ENCODE results near the gene CDC16.
"Not testable (repeated sequence)": the region's sequence is repeated elsewhere in the genome, so short reads cannot be mapped to it uniquely, and the experiment has no call there.

The CDC16 gene

DNA sequence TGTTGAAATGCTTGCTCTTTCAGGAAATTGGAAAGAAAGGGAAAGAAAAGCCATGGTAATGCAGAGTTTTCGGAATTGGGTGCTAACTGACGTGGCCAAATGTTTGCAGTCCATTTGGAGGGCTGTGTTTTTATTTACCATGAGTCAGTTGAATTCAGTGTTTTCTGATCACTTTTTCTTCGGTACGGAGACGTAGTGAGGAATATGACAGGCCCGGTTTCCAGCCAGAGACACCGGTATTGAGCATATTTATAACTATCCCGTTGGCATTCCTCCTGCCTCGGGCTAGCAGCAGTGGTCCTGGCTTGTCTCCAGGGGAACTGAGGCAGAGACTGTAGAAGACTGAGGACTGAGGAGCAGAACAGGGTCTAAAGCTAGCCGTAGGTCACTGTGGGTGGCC, 1.0 kb downstream of the CDC16 start:
- FAIRE-seq: no peak
- TF ChIP-seq TAF1 (IDR thresholded peaks at IDR 0.05; ENCODE audit: low read depth, low read length) (no peak), POLR2A (IDR thresholded peaks at IDR 0.05; ENCODE audit: low read depth, low read length) (no peak), PAX5 (IDR thresholded peaks at IDR 0.05; ENCODE audit: insufficient read depth, low read length, severe bottlenecking) (no peak), SPI1 (IDR thresholded peaks at IDR 0.05; ENCODE audit: low read depth, low read length) (no peak), POLR2AphosphoS5 (IDR thresholded peaks at IDR 0.05; ENCODE audit: low read depth, low read length) (no peak), POU2F2 (IDR thresholded peaks at IDR 0.05; ENCODE audit: low read depth, low read length) (no peak)

DNA sequence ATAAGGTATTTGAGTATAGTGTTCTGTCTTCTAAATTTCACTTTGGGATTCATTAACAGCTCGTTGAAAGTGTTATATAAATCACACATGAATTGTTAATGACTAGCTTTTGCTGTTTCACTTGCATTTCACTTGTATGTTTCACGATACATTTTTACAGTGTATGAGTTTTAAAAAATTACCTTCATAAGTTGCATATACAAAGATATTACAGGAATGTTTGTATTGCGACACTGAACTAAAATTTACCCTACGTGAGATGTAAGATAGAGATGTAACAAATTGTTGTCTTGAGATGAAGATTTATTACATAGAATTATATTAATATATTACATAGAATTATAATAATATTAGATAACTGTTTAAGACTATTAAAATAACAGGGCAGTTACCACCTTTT, 1.5 kb downstream of the CDC16 start:
- TF ChIP-seq POLR2AphosphoS5 (IDR thresholded peaks at IDR 0.05; ENCODE audit: low read depth, low read length) (no peak), TAF1 (IDR thresholded peaks at IDR 0.05; ENCODE audit: low read depth, low read length) (no peak), SPI1 (IDR thresholded peaks at IDR 0.05; ENCODE audit: low read depth, low read length) (no peak), POU2F2 (IDR thresholded peaks at IDR 0.05; ENCODE audit: low read depth, low read length) (no peak)
- FAIRE-seq (no peak), DNase-seq (ENCODE audit: insufficient read length, low spot score) (no peak)

More for the DNA sequence above, 1.0 kb downstream of the CDC16 start:
- DNase-seq (ENCODE audit: insufficient read length, low spot score): no peak

DNA sequence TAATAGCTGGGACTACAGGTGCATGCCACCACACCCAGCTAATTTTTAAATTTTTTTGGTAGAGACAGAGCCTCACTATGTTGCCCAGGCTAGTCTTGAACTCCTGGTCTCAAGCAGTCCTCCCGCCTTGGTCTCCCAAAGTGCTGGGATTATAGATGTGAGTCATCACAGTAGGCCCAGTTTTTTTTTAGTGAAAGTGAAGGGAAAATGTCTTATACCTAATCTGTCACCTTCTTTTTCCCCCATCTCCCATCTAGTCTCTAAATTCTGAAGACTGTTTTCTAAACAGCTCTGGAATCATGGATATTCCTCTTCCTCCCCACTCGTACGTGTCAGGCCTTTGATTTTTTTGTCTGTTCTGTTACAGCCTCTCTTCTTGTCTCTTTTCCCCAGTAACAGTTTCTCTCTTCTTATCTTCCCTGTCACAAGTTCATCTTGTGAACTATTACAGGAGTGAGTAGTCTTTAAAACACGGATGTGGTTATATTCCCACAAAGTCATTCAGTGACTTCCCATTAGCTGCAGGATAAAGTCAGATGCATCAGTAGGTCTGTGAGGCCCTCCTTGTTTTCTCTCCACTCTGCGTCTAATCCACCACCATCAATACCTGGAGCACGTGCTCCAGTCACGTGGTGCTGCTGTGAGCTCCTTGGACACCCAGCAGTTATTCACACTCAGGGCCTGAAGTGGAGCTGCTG, 2.9 kb downstream of the CDC16 start:
- FAIRE-seq (no peak), DNase-seq (ENCODE audit: insufficient read length, low spot score) (no peak)
- TF ChIP-seq POLR2A (IDR thresholded peaks at IDR 0.05; ENCODE audit: low read depth, low read length) (no peak), TAF1 (IDR thresholded peaks at IDR 0.05; ENCODE audit: low read depth, low read length) (no peak), POU2F2 (IDR thresholded peaks at IDR 0.05; ENCODE audit: low read depth, low read length) (no peak), POLR2AphosphoS5 (IDR thresholded peaks at IDR 0.05; ENCODE audit: low read depth, low read length) (no peak), PAX5 (IDR thresholded peaks at IDR 0.05; ENCODE audit: insufficient read depth, low read length, severe bottlenecking) (no peak), SPI1 (IDR thresholded peaks at IDR 0.05; ENCODE audit: low read depth, low read length) (no peak)

DNA sequence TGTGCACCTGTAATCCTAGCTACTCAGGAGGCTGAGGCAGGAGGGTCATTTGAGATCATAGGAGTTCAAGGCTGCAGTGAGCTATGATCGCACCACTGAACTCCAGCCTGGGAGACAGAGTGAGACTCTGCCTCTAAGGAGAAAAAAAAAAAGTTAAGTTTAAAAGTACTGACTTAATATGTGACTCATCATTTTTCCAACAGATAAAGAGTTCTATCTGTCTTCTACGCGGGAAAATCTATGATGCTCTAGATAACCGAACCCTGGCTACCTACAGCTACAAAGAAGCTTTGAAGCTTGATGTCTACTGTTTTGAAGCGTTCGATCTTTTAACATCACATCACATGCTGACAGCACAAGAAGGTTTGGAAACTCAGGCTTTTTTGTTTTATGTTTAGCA, 7.2 kb downstream of the CDC16 start:
- FAIRE-seq (no peak), DNase-seq (ENCODE audit: insufficient read length, low spot score) (no peak)
- no peak for TF ChIP-seq TAF1 (IDR thresholded peaks at IDR 0.05; ENCODE audit: low read depth, low read length)

DNA sequence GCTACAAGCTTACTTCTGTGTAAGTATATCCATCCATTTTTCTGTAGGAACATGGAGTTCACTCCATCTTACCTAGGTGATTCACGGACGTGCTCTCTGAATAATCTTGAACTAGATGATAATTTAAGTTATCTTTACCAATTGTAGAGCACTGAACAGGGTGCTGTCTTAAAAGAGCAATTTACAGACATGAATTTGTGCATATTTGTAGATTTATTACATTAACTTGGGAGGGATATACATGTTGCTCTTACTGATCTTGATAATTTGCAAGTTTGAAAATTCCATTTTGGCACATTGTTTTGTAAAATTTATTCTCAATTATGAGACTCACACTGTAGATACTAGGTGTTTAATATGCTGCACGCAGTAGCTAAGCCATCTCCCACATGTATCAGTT, 9.3 kb downstream of the CDC16 start:
- TF ChIP-seq POLR2AphosphoS5 (IDR thresholded peaks at IDR 0.05; ENCODE audit: low read depth, low read length) (no peak), POLR2A (IDR thresholded peaks at IDR 0.05; ENCODE audit: low read depth, low read length) (no peak), PAX5 (IDR thresholded peaks at IDR 0.05; ENCODE audit: insufficient read depth, low read length, severe bottlenecking) (no peak), SPI1 (IDR thresholded peaks at IDR 0.05; ENCODE audit: low read depth, low read length) (no peak)
- no peak for DNase-seq (ENCODE audit: insufficient read length, low spot score)
- FAIRE-seq: no peak

DNA sequence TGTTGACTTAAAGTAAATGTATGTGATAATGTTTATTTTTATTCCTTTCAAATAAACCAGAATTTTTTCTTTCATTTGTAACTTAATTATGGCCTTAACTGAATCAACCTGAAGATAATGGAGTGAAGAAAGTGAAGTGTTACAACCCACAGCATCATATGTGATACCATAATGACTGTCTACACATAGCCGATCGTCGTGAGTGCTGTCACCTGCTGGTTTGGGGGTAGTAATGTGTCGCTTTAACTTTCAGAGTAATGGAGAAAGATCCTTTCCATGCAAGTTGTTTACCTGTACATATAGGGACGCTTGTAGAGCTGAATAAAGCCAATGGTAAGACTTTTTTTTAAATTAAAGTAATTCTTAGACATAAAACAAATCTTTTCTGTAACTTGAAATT, 9.9 kb downstream of the CDC16 start:
- no peak for FAIRE-seq
- TF ChIP-seq POLR2A (IDR thresholded peaks at IDR 0.05; ENCODE audit: low read depth, low read length) (no peak), TAF1 (IDR thresholded peaks at IDR 0.05; ENCODE audit: low read depth, low read length) (no peak), POU2F2 (IDR thresholded peaks at IDR 0.05; ENCODE audit: low read depth, low read length) (no peak), PAX5 (IDR thresholded peaks at IDR 0.05; ENCODE audit: insufficient read depth, low read length, severe bottlenecking) (no peak), SPI1 (IDR thresholded peaks at IDR 0.05; ENCODE audit: low read depth, low read length) (no peak), POLR2AphosphoS5 (IDR thresholded peaks at IDR 0.05; ENCODE audit: low read depth, low read length) (no peak)

DNA sequence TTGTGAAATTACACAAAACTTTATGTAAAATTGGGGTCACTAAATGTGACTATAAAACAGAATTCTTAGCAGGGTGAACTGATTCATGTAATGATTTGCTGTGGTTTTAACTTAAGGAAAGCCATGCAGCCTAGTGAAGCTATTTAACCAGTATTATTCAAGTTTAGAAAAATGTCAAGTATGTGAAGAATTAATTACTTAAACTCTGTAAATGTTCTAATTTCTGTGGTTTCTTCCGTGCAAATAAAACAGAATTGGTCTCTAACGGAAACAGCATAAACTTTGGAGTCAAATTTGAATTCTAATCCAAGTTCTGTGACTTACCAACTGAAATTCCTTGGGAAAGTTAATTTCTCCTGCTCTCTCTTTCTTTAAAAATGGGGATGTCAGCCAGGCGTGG, 13.3 kb downstream of the CDC16 start:
- TF ChIP-seq PAX5 (IDR thresholded peaks at IDR 0.05; ENCODE audit: insufficient read depth, low read length, severe bottlenecking): no peak
- no peak for TF ChIP-seq POU2F2 (IDR thresholded peaks at IDR 0.05; ENCODE audit: low read depth, low read length)
- TF ChIP-seq POLR2AphosphoS5 (IDR thresholded peaks at IDR 0.05; ENCODE audit: low read depth, low read length): no peak
- no peak for TF ChIP-seq TAF1 (IDR thresholded peaks at IDR 0.05; ENCODE audit: low read depth, low read length)
- no peak for TF ChIP-seq SPI1 (IDR thresholded peaks at IDR 0.05; ENCODE audit: low read depth, low read length)
- TF ChIP-seq POLR2A (IDR thresholded peaks at IDR 0.05; ENCODE audit: low read depth, low read length): no peak
- no peak for DNase-seq (ENCODE audit: insufficient read length, low spot score)
- no peak for FAIRE-seq

More for the DNA sequence above, 9.9 kb downstream of the CDC16 start:
- DNase-seq (ENCODE audit: insufficient read length, low spot score): no peak

DNA sequence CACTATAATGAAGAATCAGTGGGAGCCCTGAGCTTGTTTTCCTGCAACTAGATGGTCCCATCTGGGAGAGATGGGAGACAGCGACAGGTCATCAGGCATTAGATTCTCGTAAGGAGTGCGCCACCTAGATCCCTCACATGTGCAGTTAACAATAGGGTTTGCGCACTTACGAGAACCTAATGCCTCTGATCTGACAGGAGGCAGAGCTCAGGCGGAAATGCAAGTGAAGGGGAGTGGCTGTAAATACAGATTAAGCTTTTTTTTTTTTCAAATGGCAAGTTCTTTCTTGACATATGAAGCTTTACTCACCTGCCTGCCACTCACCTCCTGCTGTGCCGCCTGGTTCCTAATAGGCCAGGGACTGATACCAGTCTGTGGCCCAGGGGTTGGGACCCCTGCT, 14.4 kb downstream of the CDC16 start:
- no peak for FAIRE-seq
- no peak for DNase-seq (ENCODE audit: insufficient read length, low spot score)
- TF ChIP-seq POU2F2 (IDR thresholded peaks at IDR 0.05; ENCODE audit: low read depth, low read length): no peak
- TF ChIP-seq POLR2A (IDR thresholded peaks at IDR 0.05; ENCODE audit: low read depth, low read length): no peak
- no peak for TF ChIP-seq TAF1 (IDR thresholded peaks at IDR 0.05; ENCODE audit: low read depth, low read length)

DNA sequence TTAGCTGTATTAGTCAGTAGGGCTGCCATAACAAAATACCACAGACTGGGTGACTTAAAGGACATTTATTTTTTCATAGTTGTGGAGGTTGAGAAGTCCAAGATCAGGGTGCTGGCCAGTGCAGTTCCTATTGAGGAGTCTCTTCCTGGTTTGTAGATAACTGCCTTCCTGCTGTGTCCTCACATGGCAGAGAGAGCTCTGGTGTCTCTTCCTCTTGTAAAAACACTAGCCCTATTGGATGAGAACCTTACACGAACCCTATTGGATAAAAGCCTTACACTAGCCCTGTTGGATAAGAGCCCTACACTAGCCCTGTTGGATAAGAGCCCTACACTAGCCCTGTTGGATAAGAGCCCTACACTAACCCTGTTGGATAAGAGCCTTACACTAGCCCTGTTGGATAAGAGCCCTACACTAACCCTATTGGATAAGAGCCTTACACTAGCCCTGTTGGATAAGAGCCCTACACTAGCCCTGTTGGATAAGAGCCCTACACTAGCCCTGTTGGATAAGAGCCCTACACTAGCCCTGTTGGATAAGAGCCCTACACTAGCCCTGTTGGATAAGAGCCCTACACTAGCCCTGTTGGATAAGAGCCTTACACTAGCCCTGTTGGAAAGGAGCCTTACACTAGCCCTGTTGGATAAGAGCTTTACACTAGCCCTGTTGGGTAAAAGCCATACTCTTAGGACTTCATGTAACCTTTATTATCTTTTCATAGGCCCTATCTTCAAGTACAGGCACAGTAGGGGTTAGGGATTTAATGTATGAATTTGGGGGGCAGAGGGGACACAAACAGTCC, 17.1 kb downstream of the CDC16 start:
- DNase-seq (ENCODE audit: insufficient read length, low spot score); FAIRE-seq: not testable (repeated sequence)

DNA sequence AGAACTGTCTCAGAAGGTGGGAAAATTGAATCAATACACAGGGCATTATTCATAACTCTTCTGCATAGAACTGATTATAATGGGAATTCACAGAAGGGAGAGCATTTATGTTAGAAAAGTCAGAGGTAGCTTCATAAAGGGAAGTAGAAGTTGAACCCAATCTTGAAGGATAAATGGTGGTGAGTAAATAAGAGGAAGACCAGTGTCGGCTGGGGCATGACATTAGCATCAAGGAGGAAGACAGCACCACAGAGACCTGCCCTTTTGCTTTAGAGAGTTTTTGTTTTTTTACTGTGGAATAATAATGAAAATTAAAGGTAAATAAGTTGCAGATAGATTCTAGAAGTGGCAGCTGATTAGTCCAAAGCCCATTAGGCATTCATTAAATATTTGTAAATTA, 21.9 kb downstream of the CDC16 start:
- DNase-seq (ENCODE audit: insufficient read length, low spot score): no peak
- FAIRE-seq: no peak
- TF ChIP-seq POU2F2 (IDR thresholded peaks at IDR 0.05; ENCODE audit: low read depth, low read length): no peak
- no peak for TF ChIP-seq POLR2A (IDR thresholded peaks at IDR 0.05; ENCODE audit: low read depth, low read length)
- TF ChIP-seq TAF1 (IDR thresholded peaks at IDR 0.05; ENCODE audit: low read depth, low read length): no peak
- no peak for TF ChIP-seq POLR2AphosphoS5 (IDR thresholded peaks at IDR 0.05; ENCODE audit: low read depth, low read length)
- no peak for TF ChIP-seq PAX5 (IDR thresholded peaks at IDR 0.05; ENCODE audit: insufficient read depth, low read length, severe bottlenecking)

Data from GM12891 (cell line).